ENCODE results near the gene SHROOM3.

- TF ChIP-seq POLR2A (IDR thresholded peaks at IDR 0.05; ENCODE audit: extremely low read depth, insufficient read length) (no peak), MAX (IDR thresholded peaks at IDR 0.05; ENCODE audit: low read depth, low read length) (no peak), MYC (IDR thresholded peaks at IDR 0.05; ENCODE audit: low read depth, low read length) (no peak)
- TF ChIP-seq, protein P1, sequence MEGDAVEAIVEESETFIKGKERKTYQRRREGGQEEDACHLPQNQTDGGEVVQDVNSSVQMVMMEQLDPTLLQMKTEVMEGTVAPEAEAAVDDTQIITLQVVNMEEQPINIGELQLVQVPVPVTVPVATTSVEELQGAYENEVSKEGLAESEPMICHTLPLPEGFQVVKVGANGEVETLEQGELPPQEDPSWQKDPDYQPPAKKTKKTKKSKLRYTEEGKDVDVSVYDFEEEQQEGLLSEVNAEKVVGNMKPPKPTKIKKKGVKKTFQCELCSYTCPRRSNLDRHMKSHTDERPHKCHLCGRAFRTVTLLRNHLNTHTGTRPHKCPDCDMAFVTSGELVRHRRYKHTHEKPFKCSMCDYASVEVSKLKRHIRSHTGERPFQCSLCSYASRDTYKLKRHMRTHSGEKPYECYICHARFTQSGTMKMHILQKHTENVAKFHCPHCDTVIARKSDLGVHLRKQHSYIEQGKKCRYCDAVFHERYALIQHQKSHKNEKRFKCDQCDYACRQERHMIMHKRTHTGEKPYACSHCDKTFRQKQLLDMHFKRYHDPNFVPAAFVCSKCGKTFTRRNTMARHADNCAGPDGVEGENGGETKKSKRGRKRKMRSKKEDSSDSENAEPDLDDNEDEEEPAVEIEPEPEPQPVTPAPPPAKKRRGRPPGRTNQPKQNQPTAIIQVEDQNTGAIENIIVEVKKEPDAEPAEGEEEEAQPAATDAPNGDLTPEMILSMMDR (IDR thresholded peaks at IDR 0.05; ENCODE audit: low read depth, low read length), result no peak
These were observed 228.8 kb downstream of the SHROOM3 start for GRCh38 chr4:76663824-76664223.

All from NB4 (cell line).